ENCODE results near the gene GFI1B.

DNA sequence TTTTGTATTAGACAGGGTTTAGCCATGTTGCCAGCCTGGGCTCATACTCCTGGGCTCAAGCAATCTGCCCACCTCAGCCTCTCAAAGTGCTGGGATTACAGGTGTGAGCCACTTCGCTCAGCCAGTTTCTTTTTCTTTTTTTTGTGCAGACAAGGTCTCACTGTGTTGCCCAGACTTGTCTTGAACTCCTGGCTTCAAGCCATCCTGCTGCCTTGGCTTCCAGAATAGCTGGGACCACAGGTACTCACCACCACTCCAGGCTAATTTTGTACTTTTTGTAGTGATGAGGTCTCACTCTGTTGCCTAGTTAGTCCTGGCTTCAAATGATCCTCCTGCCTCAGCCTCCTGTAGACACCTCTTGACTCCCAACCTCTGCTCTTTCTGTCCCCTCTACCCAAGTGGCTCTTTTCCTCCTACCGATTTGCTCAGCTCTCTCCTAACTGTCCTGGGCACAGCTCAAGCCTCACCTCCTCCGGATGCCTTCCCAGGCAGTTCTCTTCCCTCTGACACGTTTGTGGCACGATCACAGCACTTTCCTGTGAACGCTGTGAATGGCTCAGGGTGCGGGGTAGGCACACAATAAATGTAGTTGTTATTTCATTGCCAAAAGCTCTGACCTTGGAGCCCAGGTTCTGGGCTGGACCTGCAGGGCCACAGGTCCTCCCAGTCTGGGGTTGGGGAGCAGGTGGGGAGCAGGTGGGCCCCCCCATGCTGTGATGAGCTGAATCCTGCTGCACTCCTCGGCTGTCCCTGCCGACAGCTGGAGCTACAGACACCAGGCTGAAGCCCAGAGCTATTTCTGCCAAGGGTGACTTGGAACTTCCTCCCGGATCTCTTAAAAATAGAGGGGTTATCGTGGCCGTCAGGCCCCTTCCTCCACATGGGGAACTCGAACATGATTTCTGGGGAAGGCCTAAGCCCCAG is 23.9 kb downstream of the GFI1B start:
- TF ChIP-seq BRCA1 (IDR thresholded peaks at IDR 0.05; ENCODE audit: low read depth, low read length) (no peak), CBX3 (IDR thresholded peaks at IDR 0.05; ENCODE audit: borderline replicate concordance, low read depth) (no peak), EP300 (IDR thresholded peaks at IDR 0.05; ENCODE audit: borderline replicate concordance in 1 of 2, control insufficient read depth in 1 of 2, low read depth in 2 of 2, low read length in 2 of 2) (no peak), EZH2 (IDR thresholded peaks at IDR 0.05; ENCODE audit: borderline replicate concordance, control insufficient read depth, low read depth, low read length) (no peak), SMC3 (IDR thresholded peaks at IDR 0.05; ENCODE audit: borderline replicate concordance, low read length) (no peak)
- TF ChIP-seq, protein P1, sequence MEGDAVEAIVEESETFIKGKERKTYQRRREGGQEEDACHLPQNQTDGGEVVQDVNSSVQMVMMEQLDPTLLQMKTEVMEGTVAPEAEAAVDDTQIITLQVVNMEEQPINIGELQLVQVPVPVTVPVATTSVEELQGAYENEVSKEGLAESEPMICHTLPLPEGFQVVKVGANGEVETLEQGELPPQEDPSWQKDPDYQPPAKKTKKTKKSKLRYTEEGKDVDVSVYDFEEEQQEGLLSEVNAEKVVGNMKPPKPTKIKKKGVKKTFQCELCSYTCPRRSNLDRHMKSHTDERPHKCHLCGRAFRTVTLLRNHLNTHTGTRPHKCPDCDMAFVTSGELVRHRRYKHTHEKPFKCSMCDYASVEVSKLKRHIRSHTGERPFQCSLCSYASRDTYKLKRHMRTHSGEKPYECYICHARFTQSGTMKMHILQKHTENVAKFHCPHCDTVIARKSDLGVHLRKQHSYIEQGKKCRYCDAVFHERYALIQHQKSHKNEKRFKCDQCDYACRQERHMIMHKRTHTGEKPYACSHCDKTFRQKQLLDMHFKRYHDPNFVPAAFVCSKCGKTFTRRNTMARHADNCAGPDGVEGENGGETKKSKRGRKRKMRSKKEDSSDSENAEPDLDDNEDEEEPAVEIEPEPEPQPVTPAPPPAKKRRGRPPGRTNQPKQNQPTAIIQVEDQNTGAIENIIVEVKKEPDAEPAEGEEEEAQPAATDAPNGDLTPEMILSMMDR (IDR thresholded peaks at IDR 0.05 in 2 of 3, conservative IDR thresholded peaks at IDR 0.05 in 1 of 3; ENCODE audit: control insufficient read depth in 2 of 3, extremely low read depth in 1 of 3, insufficient read depth in 1 of 3, low read depth in 3 of 3, low read length in 3 of 3): no peak

Data from GM12878 (cell line).